ENCODE results near the gene B3GNT8. TPM values are rescaled to one million over a fixed set of nuclear protein-coding genes. Genes with fewer than 3 reads are reported as not detected.
"Not testable (repeated sequence)": the region's sequence is repeated elsewhere in the genome, so short reads cannot be mapped to it uniquely, and the experiment has no call there.

B3GNT8 gene, protein sequence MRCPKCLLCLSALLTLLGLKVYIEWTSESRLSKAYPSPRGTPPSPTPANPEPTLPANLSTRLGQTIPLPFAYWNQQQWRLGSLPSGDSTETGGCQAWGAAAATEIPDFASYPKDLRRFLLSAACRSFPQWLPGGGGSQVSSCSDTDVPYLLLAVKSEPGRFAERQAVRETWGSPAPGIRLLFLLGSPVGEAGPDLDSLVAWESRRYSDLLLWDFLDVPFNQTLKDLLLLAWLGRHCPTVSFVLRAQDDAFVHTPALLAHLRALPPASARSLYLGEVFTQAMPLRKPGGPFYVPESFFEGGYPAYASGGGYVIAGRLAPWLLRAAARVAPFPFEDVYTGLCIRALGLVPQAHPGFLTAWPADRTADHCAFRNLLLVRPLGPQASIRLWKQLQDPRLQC
- 1 to 10 TPM in 2 of 3 donors, under 1 TPM in 1; 0.89 to 2.0 (median 1.6) TPM for polyA plus RNA-seq

DNA sequence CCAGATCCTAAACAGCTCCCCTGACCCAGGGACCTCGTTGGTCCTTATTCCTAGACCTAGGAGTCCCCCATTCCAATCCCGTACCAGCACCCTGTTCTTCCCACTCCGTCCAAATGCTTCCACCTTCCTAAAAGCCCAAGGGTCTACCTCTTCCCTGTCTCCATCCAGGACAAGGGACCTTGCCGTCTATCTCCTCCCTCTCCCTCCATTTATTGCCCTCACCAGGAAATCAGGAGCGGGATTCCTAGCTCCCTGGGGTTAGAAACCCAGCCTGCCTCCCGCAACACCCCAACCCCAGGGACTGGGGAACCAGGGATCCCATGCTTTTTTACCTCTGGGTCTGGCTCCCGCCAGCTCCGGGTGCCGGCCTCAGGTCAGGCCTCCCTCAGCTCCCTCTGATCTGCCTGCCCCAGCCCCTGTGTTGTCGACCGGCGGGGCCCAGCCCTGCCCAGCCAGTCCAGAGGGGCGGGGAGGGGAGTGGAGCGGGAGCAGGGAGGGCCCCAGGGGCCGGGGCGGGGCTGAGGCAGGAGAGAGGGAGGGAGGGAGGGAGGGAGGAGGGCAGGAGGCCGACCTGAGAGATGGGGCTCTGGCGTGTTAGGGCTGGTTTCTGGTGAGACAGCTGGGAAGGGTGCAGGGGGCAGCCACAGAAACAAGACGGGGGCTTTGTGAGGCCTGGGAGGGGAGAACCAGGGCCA is at the start of gene B3GNT8:
B3GNT8 (minus strand) TSS at position 423 of the 695 bp plus-strand sequence. CDS start 596 bp downstream, outside the sequence.
- WGBS, 3 donors = 13 to 23% (median 14%) methylated on average over 16 to 19 of the region's 19 CpGs
- H3K27ac ChIP-seq (ENCODE audit: low read depth, low read length) = no peak within 1 kb of the TSS

DNA sequence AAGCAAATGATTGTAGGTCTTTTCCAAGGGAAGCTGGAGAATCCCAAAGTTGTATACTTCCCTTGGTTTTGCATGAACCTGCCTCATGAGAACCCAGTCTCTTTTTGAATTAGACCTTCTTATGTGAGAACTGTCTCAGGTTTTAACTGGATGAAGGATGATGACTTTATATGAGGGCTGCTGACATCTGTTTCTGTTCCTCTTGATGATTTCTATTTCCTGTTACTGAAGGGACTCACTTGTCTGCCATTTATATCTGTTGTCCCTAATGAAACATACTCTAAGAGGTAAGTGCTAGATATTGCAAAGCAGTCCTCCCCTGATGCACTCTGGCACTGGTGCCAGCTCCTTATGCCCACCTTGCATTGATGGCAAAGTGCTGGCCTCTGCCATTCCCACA is 49.4 kb upstream of the B3GNT8 start:
- H3K27ac ChIP-seq (ENCODE audit: low read depth, low read length) = no peak overlapping the region

DNA sequence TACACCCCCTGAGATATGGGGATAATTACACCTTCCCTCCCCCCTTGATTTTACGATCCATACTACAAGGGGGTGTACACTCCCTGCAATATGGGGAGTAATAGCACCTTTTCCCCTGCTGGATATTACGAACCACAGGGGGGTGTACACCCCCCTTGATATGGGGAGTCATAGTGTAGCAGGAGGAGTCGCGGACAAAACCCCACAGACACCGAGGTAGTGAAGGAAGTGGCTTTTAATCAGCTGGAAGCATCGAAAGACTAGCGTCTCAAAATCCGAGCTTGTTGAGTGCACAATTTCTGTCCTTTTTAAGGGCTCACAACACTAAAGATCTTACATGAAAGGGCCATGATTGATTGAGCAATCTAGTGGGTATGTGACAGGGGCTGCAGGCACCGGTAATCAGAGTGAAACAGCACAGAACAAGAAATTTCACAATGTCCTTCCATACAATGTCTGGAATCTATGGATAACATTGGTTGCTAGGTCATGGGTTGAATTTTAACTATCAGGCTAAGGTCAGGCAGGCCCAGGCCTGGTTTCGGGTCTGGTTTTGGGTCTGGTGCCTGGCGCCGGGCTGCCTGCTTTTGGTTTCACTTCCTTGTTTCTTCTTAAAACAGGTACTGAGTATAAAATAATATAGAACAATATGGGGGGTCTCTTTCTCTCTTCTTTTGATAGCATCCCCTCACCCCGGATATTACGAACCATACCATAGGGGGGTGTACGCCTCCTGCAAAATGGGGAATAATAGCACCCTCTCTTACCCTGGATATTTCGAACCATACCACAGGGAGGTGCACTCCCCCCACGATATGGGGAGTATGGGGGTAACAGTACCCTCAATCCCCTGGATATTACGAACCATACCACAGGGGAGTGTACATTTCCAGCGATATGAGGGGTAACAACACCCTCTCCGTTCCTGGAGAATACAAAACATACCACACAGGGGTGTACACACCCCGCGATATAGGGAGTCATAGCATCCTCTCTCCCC is 36.4 kb upstream of the B3GNT8 start:
- WGBS, 3 donors = 67 to 73% (median 70%) methylated on average over 22 of the region's 22 CpGs
- H3K27ac ChIP-seq (ENCODE audit: low read depth, low read length) = not testable (repeated sequence)

DNA sequence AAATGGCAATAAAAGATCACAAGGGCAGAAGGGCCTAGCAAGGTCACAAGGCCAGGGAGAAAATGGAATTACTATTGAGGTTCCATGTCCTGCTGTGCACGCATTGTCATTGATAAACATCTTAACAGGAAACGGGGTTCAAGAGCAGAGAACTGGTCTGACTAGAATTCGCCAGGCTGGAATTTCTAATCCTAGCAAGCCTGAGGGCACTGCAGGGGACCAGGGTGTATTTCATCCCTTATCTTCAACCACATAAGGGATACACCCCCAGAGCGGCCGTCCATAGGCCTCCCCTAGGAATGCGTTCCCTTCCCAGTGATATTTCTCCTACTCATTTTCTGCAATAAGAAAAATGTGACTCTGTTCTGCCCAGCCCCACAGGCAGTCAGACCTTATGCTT is 35.3 kb upstream of the B3GNT8 start:
- no peak overlapping the region for H3K27ac ChIP-seq (ENCODE audit: low read depth, low read length)
- WGBS, 3 donors = 54 to 74% (median 69%) methylated on average over 6 of the region's 6 CpGs

DNA sequence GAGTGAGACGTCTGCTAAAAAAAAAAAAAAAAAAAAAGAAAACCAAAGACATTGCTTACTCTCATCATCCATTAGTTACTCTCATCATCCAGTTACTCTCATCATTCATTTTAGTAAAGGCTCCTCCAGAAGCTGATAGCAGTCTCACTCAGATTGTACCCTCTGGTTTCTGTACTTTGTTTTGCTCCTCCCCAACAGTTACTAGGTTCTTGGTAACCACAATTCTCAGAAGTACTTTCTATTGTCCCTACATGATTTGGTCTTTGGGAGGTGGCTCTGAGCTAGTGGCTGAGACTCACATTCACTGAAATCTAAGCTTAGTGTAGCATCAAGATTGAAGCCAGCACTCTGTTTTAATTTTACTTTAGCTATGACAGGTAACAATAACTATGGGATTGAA is 30.1 kb upstream of the B3GNT8 start:
- no peak overlapping the region for H3K27ac ChIP-seq (ENCODE audit: low read depth, low read length)
- WGBS, 3 donors = 31 to 56% methylated on average over 1 of the region's 1 CpG; no CpG with 5 or more reads in 1 of the 3 donors

DNA sequence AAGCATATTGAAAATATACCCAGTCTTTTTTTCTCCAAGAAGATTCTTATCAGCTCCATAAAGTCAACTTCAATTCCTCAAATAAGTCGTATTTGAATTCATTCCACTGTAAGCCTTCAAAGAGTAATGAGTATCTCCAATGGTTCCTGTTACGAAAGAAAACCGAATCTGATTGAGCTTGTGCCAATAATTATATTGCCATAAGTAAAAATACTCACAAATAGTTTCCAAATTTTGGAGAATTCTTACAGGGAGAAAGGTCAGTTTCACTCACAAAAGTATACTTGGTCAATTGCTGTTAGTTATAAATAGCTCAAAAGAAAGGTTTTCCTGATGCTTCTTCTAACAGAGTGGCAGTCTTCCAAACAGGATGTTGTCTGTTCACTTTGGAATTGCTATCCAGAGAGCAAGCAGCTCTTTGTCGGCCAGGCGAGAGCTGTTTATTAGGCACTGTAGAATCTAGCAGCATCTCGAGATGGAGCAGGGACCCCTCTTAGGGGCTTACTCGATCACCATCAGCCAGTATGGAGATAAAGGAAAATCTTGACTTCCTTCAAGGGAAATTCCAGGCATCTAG is 29.3 kb upstream of the B3GNT8 start:
- WGBS, 3 donors = 21 to 38% (median 23%) methylated on average over 7 of the region's 7 CpGs
- no peak overlapping the region for H3K27ac ChIP-seq (ENCODE audit: low read depth, low read length)

DNA sequence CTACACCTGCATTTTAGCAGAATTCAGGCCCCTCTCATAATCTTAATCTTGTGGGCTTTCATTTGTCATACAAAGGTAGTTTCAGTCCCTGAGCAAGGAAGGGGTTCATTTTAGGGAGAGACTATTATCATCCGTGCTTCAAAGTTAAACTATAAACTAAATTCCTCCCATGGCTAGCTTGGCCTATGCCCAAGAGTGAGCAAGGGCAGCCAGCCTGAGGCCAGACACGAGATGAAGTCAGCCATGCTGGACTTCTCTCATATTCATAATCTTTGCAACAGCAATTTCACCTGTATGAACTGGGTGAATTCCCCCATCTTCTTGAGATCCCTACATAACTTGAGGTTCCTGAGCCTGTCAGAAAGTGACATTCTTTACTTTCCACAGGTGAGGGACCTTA is 28.8 kb upstream of the B3GNT8 start:
- 10 to 40% (median 40%) methylated on average over 2 of the region's 2 CpGs for WGBS, 3 donors

DNA sequence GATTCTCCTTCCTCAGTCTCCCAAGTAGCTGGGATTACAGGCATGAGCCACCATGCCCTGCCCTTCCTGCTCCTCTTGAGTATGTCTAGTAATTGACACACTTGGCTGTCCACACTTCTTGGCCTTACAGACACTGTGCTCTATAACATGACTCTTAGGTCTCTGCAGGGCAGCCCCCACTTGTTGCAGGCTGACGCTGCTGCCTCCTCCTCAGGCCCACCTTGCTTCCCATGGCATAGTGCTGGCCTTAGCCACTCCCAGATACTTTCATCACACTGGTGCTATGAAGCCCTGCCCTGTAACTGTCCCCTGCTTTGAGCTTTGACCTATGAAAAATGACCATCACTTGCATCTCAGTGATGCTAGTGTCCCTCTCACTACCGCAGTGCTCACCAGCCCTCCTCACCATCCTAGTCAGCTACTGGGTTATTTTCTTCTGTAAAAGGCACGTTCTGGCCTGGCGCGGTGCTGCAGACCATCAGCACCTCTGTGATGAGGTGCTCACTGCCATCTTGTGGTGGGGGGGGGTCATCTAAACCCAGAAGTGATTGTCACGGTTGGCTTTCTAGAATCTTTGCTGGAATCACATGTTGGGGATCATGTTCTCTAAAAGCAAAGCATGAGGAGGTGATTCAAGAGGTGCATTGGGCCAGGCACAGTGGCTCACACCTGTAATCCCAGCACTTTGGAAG is 25.6 kb upstream of the B3GNT8 start:
- no peak overlapping the region for H3K27ac ChIP-seq (ENCODE audit: low read depth, low read length)
- 54 to 75% (median 74%) methylated on average over 6 of the region's 6 CpGs for WGBS, 3 donors

More for the DNA sequence above, 28.8 kb upstream of the B3GNT8 start:
- H3K27ac ChIP-seq (ENCODE audit: low read depth, low read length) = no peak overlapping the region

DNA sequence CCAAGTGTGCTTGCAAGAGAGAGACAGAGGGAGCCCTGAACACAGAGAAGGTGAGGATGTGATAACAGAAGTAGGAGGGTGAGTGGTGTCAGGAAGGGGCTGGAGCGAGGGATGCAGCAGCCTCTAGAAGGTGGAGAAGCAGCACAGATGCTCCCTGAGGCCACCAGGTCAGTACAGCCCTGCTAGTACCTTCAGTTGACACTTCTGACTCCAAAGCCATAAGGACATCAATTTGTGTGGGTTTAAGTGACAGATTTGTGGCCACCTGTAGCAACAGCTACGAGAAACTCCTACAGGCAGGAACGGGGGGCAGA is 22.6 kb upstream of the B3GNT8 start:
- 38 to 67% (median 58%) methylated on average over 3 of the region's 3 CpGs for WGBS, 3 donors
- H3K27ac ChIP-seq (ENCODE audit: low read depth, low read length) = no peak overlapping the region

DNA sequence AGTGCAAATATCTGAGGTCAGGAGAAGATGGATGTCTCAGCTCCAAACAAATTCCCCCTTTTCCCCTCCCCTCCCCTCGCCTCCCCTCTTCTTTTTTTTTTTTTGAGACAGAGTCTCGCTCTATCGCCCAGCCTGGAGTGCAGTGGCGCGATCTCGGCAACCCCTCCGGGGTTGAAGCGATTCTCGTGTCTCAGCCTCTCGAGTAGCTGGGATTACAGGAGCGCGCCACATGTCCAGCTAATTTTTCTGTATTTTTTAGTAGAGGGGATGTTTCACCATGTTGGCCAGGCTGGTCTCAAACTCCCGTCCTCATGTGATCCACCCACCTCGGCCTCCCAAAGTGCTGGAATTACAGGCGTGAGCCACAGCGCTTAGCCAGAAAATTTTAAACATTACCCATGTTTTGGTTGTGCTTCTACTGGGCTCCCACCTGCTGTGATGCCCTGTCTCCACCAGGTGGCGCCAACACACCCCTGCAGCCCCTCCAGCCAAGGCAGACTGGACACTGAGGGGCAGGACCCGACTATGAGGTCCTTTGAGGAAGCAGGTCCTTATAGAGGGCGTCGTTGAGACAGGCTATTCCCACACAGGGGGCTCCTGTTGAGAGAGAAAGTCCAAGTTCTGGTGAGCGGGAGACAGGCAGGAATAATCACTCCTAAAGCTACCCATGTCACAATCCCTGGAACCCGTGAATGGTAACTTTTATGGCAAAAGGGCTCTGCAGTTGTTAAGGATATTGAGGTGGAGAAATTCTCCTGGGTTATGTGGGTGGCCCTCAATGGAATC is 22.1 kb upstream of the B3GNT8 start:
- WGBS, 3 donors = 2 to 6% (median 3%) methylated on average over 21 to 22 of the region's 22 CpGs

DNA sequence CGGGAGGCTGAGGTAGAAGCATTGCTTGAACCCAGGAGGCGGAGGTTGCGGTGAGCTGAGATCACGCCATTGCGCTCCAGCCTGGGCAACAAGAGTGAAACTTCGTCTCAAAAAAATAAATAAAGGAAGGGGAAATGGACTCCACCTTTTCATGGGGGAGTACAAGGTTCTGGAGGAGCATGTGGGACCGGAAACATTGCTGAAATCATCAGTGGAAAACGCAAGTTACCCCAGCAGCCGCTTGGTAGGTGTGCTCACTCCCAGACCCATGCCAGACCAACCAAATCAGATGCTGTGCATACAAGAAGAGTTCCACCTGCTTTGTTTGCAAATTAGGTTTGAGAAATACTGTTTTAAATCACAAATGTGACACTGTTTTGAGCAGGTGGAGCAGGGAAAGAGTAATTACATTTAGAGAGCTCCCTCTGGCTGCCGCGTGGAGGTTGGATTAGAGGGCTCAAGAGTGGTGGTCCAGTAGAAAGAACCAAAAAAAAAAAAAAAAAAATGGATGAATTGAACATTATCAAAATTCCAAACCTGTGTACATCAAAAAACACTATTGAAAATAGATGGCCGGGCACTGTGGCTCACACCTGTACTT is 20.7 kb upstream of the B3GNT8 start:
- WGBS, 3 donors = 48 to 62% (median 51%) methylated on average over 12 of the region's 12 CpGs
- no peak overlapping the region for H3K27ac ChIP-seq (ENCODE audit: low read depth, low read length)

More for the DNA sequence above, 22.1 kb upstream of the B3GNT8 start:
- no peak overlapping the region for H3K27ac ChIP-seq (ENCODE audit: low read depth, low read length)

DNA sequence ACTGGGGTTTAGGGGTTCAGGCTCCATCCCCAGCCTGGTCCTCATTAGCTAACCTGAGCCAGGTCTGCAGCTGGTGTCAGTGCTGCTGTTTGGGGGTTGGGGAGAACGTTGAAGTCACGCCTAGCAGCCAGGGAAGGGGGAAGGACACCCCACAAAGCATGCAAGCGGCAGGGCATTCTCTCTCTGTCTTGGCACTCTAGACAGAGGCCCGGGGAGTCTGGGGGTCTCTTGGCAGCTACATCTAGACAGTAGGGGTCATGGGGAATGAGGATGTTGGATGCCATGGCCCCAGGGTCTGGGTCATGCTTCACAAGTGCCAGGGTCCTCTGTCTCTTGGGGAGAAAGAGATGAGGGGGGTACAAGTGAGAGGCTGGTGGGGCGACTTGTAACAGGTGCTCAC is 18.4 kb upstream of the B3GNT8 start:
- 48 to 72% (median 63%) methylated on average over 5 of the region's 5 CpGs for WGBS, 3 donors
- H3K27ac ChIP-seq (ENCODE audit: low read depth, low read length) = no peak overlapping the region

DNA sequence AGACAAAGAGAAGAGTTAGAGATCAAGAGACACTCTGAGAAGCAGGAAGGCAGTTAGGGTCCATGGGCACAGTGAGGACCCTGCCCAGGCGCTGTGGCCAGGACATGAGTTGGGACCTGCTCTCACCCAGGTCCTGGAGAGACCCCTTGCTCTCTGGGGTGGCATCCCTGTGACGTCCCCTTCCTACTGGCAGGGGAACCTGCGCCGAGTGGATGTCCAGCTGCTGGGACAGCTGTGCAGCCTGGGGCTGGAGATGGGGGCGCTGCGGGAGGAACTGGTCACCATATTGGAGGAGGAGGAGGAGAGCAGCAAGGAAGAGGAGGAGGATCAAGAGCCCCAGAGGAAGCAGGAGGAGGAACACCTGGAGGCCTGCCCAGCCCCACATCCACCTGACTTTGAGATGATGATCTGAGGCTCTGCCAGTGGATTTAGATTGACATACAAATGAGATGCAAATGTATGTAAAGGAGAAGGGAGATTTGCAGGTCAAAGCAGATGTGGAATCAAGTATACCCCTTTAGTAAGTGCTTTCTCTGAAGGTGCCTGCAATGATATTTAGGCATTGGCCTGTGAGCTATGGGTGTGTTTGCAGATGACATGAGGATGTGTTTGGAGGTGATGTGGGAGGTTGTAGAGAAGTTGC is 16.8 kb upstream of the B3GNT8 start:
- 59 to 63% (median 63%) methylated on average over 6 of the region's 6 CpGs for WGBS, 3 donors
- H3K27ac ChIP-seq (ENCODE audit: low read depth, low read length) = no peak overlapping the region

DNA sequence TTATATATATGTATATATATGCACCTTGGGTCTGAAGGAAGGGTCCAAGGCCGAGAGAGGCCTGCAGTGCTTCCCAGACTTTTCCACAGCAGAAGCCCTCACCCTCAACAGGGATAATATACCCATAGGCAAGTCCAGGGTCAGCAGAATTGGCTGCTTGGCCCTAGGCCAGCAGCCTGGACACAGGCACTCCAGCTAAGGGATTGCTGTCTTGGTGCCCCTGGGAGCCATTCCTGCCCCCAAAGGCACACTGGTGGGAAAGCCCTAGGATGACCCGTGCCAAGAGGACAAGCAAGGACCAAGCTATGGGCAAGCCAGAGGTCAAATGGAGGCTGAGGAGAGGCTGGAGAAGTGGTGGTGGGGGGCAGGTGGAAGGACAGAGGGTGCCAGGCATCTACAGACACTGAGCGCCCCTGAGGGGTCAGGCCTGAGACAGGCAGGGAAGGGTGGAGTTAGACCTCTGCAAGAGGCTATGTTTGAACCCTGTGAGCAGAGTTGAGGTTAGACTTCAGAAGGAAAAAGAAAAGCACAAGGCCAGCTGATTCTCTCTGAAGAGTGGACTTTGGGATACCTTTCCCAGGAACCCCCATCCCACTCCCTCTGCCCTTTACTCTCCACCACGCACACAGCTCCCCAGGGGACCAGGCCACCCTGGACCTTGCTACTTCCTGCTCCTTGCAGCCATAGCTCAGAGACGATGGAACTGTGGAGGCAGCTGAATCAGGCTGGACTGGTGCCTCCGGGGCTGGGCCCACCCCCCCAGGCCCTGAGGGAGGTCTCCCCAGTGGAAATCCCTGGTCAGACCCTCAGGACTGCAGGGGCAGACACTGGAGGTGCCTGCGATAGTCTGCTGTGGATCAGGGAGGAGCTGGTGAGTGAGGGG is 15.5 kb upstream of the B3GNT8 start, which contains the start of gene ERICH4:
ERICH4 (plus strand) TSS at position 684 of the 883 bp plus-strand sequence; CDS start at position 698, 14 bp downstream.
- H3K27ac ChIP-seq (ENCODE audit: low read depth, low read length) = no peak within 1 kb of the TSS
- WGBS, 3 donors = 63 to 69% (median 65%) methylated on average over 7 of the region's 7 CpGs

DNA sequence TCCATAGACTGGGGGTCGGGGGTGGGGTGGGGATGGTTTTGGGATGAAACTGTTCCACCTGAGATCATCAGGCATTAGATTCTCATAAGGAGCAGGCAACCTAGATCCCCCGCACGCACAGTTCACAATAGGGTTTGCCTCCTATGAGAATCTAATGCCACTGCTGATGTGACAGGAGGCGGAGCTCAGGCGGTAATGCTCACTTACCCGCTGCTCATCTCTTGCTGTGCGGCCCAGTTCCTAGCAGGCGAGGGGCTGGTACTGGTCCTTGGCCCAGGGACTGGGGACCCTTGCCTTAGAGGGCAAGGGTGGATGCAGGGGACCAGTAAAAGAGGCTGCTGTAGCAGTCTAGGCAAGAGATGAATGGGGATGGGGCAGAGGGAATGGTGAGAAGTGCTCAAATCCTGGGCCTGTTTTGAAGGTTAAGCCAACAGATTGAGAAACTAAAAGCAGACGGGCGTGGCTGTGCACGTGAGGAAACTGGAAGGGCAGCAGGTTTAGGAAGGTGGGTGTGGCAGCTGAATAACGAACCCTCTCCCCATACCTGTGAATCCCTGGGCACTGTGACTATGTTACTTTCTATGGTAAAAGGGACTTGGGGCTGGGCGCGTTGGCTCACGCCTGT is 14.3 kb upstream of the B3GNT8 start:
- 74 to 85% (median 77%) methylated on average over 12 to 15 of the region's 15 CpGs for WGBS, 3 donors
- no peak overlapping the region for H3K27ac ChIP-seq (ENCODE audit: low read depth, low read length)
